CD14-positive monocyte (primary cell): ENCODE results near the gene CCDC40. TPM values are rescaled to one million over a fixed set of nuclear protein-coding genes. Genes with fewer than 3 reads are reported as not detected.

ENCODE experiments used
- DNase-seq, 3 donors: peaks; one replicate each; pipeline ENCODE4 v3.0.0-alpha.2; 2011 to 2022
- H2AFZ ChIP-seq: 2 replicates; pipeline ENCODE4 v1.6.0; 2012; ENCODE audit warnings: mild to moderate bottlenecking, low read depth, low read length, inconsistent platforms; ENCODE audit not compliant: insufficient read depth, poor library complexity, severe bottlenecking
- H3K27ac ChIP-seq, 2 donors: 1 replicate in 1 of 2; 2 replicates in 1 of 2; pipeline ENCODE4 v1.5.1; 2012 to 2013; ENCODE audit warnings: low read length in 2 of 2, control low read depth in 1 of 2, inconsistent platforms in 1 of 2, low read depth in 1 of 2, mild to moderate bottlenecking in 1 of 2
- H3K27me3 ChIP-seq, 2 donors: one replicate each; pipeline versions ENCODE4 v1.6.0 to v1.6.1; 2011 to 2013; ENCODE audit warnings: low read length in 2 of 2; ENCODE audit not compliant: control insufficient read depth in 2 of 2, insufficient read depth in 2 of 2
- H3K36me3 ChIP-seq, 2 donors: replicated peaks in 1 of 2; 1 replicate in 1 of 2; 2 replicates in 1 of 2; pipeline versions ENCODE4 v1.5.1 to v1.6.1; 2012 to 2013; ENCODE audit warnings: low read length in 2 of 2, control low read depth in 1 of 2, inconsistent platforms in 1 of 2, mild to moderate bottlenecking in 1 of 2; ENCODE audit not compliant: insufficient read depth in 2 of 2, control insufficient read depth in 1 of 2
- H3K4me1 ChIP-seq, 2 donors: 1 replicate in 1 of 2; 2 replicates in 1 of 2; pipeline versions ENCODE4 v1.5.1 to v1.6.1; 2012 to 2013; ENCODE audit warnings: low read length in 2 of 2, control low read depth in 1 of 2, inconsistent platforms in 1 of 2, mild to moderate bottlenecking in 1 of 2, moderate library complexity in 1 of 2; ENCODE audit not compliant: insufficient read depth in 2 of 2, control insufficient read depth in 1 of 2
- H3K4me2 ChIP-seq: replicated peaks from 2 replicates; pipeline ENCODE3; 2012; ENCODE audit warnings: low read length, moderate library complexity, mild to moderate bottlenecking; ENCODE audit not compliant: poor library complexity, severe bottlenecking; ENCODE audit errors: extremely low read depth
- H3K4me3 ChIP-seq, 3 experiments: fragments of 200-600 bp in 1 of 3; sonication (generic) in 1 of 3; replicated peaks in 1 of 3; 1 replicate in 2 of 3; 2 replicates in 1 of 3; pipeline ENCODE4 v1.5.1; 2011 to 2013; ENCODE audit warnings: low read length in 3 of 3, mild to moderate bottlenecking in 3 of 3, control low read depth in 2 of 3, low read depth in 2 of 3, inconsistent platforms in 1 of 3, moderate library complexity in 1 of 3
- H3K79me2 ChIP-seq: 2 replicates; pipeline ENCODE4 v1.6.0; 2012; ENCODE audit warnings: mild to moderate bottlenecking, control low read depth, inconsistent platforms, low read length, moderate library complexity; ENCODE audit not compliant: insufficient read depth
- H3K9ac ChIP-seq: 2 replicates; pipeline ENCODE4 v1.6.0; 2017; ENCODE audit warnings: low read length, mild to moderate bottlenecking; ENCODE audit not compliant: insufficient read depth, poor library complexity, severe bottlenecking
- H3K9me3 ChIP-seq, 2 donors: replicated peaks in 1 of 2; 1 replicate in 1 of 2; 2 replicates in 1 of 2; pipeline versions ENCODE4 v1.5.1 to v1.6.1; 2012 to 2013; ENCODE audit warnings: low read length in 2 of 2, control low read depth in 1 of 2; ENCODE audit not compliant: control insufficient read depth in 1 of 2, insufficient read depth in 1 of 2
- H4K20me1 ChIP-seq: 2 replicates; pipeline ENCODE4 v1.6.0; 2012; ENCODE audit warnings: mild to moderate bottlenecking, low read length, control low read depth, moderate library complexity; ENCODE audit not compliant: insufficient read depth
- H3K27ac Mint-ChIP-seq, 7 donors: one replicate each; pipeline ENCODE4 v1.8.0; 2020; ENCODE audit warnings: mild to moderate bottlenecking in 7 of 7, mixed read lengths in 7 of 7, moderate library complexity in 6 of 7, inconsistent platforms in 2 of 7
- H3K27me3 Mint-ChIP-seq, 3 donors: one replicate each; pipeline ENCODE4 v1.8.0; 2021 to 2022; ENCODE audit warnings: low read depth in 3 of 3, mild to moderate bottlenecking in 3 of 3, mixed read lengths in 3 of 3, moderate library complexity in 3 of 3, inconsistent platforms in 1 of 3
- H3K36me3 Mint-ChIP-seq, 2 donors: one replicate each; pipeline ENCODE4 v1.8.0; 2020; ENCODE audit warnings: mixed read lengths in 2 of 2, inconsistent platforms in 1 of 2, mild to moderate bottlenecking in 1 of 2
- H3K4me1 Mint-ChIP-seq: one replicate; pipeline ENCODE4 v1.8.0; 2020; ENCODE audit warnings: mild to moderate bottlenecking, mixed read lengths
- H3K4me3 Mint-ChIP-seq, 2 donors: one replicate each; pipeline ENCODE4 v1.8.0; 2020; ENCODE audit warnings: mild to moderate bottlenecking in 2 of 2, mixed read lengths in 2 of 2, moderate library complexity in 1 of 2
- H3K9me3 Mint-ChIP-seq, 7 donors: one replicate each; pipeline ENCODE4 v1.8.0; 2020 to 2022; ENCODE audit warnings: mixed read lengths in 7 of 7, mild to moderate bottlenecking in 6 of 7, moderate library complexity in 6 of 7, inconsistent platforms in 2 of 7
- WGBS: methylation state at CpG from one replicate; pipeline ENCODE4 v1.1.5; 2013; ENCODE audit warnings: missing lambda C conversion rate; ENCODE audit not compliant: insufficient coverage; 5-methylcytosine and 5-hydroxymethylcytosine counted together
- intact Hi-C, 2 donors: fragments of 100-400 bp; cut with micrococcal nuclease; formaldehyde crosslinking; loops; one replicate each; pipeline versions ENCODE4 v1.15.0 to v1.15.1; 2023
- polyA plus RNA-seq, 3 donors: library from polyadenylated mRNA; depleted of rRNA in 1 of 3; unstranded in 2 of 3; stranded (reverse) in 1 of 3; fragments of 300-500 nt in 2 of 3; fragments of >200 nt in 1 of 3; fragmentation: Illumina TruSeq in 2 of 3; gene quantifications; 1 replicate in 2 of 3; 2 replicates in 1 of 3; pipeline ENCODE4 v1.2.3, GENCODE V29; 2012 to 2021
- TF ChIP-seq, protein P1 (sequence below): fragments of 200-600 bp; IDR thresholded peaks from one replicate; pipeline ENCODE4 v1.8.0; 2022; ENCODE audit warnings: antibody characterized with exemption, mild to moderate bottlenecking

CCDC40 gene
- polyA plus RNA-seq, 3 donors = 0.21 to 0.27 TPM; not detected in 1

GRCh38 chr17:80058311-80058955, 22.0 kb downstream of the CCDC40 start:
- no peaks in the 10 kb centered on the region for H3K36me3 ChIP-seq
- H3K4me1 Mint-ChIP-seq = peaks cover 1% of the 10 kb centered on the region
- peaks cover 5 to 6% (median 6%) of the 10 kb centered on the region in 3 donors for H3K27me3 Mint-ChIP-seq
- 95% methylated on average over 27 of the region's 28 CpGs for WGBS
- no peak overlapping the region for H3K4me3 ChIP-seq
- no peaks in the 10 kb centered on the region for H3K4me1 ChIP-seq
- intact Hi-C loops = no loop called here
- H3K27ac Mint-ChIP-seq = no peak overlapping the region
- H3K4me3 Mint-ChIP-seq = no peak overlapping the region
- no peaks in the 10 kb centered on the region for H3K36me3 Mint-ChIP-seq
- no peaks in the 10 kb centered on the region for H3K27me3 ChIP-seq
- H2AFZ ChIP-seq = no peak overlapping the region
- no peak overlapping the region for H3K4me2 ChIP-seq
- H4K20me1 ChIP-seq = no peaks in the 10 kb centered on the region
- H3K9me3 ChIP-seq = no peaks in the 10 kb centered on the region
- no peaks in the 10 kb centered on the region for H3K79me2 ChIP-seq
- no peak for DNase-seq
- no peak overlapping the region for H3K27ac ChIP-seq
- no peak overlapping the region for H3K9ac ChIP-seq
- TF ChIP-seq, protein P1, sequence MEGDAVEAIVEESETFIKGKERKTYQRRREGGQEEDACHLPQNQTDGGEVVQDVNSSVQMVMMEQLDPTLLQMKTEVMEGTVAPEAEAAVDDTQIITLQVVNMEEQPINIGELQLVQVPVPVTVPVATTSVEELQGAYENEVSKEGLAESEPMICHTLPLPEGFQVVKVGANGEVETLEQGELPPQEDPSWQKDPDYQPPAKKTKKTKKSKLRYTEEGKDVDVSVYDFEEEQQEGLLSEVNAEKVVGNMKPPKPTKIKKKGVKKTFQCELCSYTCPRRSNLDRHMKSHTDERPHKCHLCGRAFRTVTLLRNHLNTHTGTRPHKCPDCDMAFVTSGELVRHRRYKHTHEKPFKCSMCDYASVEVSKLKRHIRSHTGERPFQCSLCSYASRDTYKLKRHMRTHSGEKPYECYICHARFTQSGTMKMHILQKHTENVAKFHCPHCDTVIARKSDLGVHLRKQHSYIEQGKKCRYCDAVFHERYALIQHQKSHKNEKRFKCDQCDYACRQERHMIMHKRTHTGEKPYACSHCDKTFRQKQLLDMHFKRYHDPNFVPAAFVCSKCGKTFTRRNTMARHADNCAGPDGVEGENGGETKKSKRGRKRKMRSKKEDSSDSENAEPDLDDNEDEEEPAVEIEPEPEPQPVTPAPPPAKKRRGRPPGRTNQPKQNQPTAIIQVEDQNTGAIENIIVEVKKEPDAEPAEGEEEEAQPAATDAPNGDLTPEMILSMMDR = no peak
- no peaks in the 10 kb centered on the region for H3K9me3 Mint-ChIP-seq

DNA sequence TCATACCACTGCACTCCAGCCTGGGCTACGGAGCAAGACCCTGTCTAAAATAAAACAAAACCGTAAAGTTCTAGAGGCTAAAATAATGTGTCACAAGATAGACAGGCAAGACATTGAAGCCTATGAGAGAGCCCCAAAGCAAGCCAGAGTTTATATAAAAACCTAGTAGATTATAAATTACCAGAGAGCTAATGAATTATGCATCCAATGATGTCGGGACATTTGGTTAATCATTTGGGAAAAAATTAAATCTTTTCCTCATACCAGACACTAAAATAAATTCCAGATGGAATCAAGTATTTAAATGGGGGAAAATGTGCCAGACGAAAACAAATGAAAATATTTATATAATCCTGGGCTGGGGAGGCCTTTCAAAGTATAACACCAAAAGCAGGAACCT, 24.2 kb downstream of the CCDC40 start:
- intact Hi-C loops = no loop called here
- Histone ChIP-seq H3K79me2 (no peaks in the 10 kb centered on the region), H3K4me2 (no peak overlapping the region), H3K36me3 (no peaks in the 10 kb centered on the region), H4K20me1 (no peaks in the 10 kb centered on the region), H3K27ac (no peak overlapping the region), H3K4me3 (no peak overlapping the region), H3K4me1 (peaks cover 10 to 11% of the 10 kb centered on the region in 2 donors), H3K9ac (no peak overlapping the region), H3K27me3 (no peaks in the 10 kb centered on the region), H3K9me3 (no peaks in the 10 kb centered on the region), H2AFZ (no peak overlapping the region)
- H3K36me3 Mint-ChIP-seq = no peaks in the 10 kb centered on the region
- no peak for DNase-seq
- WGBS = no CpG with 5 or more reads among the region's 4 CpGs
- no peak overlapping the region for H3K4me3 Mint-ChIP-seq
- H3K27me3 Mint-ChIP-seq = peaks cover 5 to 6% (median 6%) of the 10 kb centered on the region in 3 donors
- no peaks in the 10 kb centered on the region for H3K9me3 Mint-ChIP-seq
- TF ChIP-seq, protein P1 = no peak
- no peak overlapping the region for H3K27ac Mint-ChIP-seq
- H3K4me1 Mint-ChIP-seq = peaks cover 14% of the 10 kb centered on the region
